Stimulated activated CD8-positive, alpha-beta memory T cell treated with anti-CD3 and anti-CD28 coated beads, Interleukin-12 subunit alpha, Interleukin-12 subunit beta, amount 100 ng/mL, for 24 hours (primary cell): ENCODE measurements around the gene DRAXIN.
A peak's percentile ranks its signal among the peaks of the same experiment; 100 is the strongest.
"Not testable (repeated sequence)": the region's sequence is repeated elsewhere in the genome, so short reads cannot be mapped to it uniquely, and the experiment has no call there.

Source experiments
- DNase-seq: peaks from one replicate; pipeline ENCODE4 v3.0.0-alpha.2; 2020; ENCODE audit errors: extremely low read depth

Gene DRAXIN

GRCh38 chr1:11691302-11691914 is at the start of gene DRAXIN:
Gene DRAXIN, plus strand, starts transcription at chr1:11691710. Its CDS starts 14,549 bp downstream, at chr1:11706259.
- no peak for DNase-seq

- DNase-seq: no peak
Measured at GRCh38 chr1:11641776-11642305, 49.7 kb upstream of the DRAXIN start.

- DNase-seq: not testable (repeated sequence)
Measured at GRCh38 chr1:11642418-11643017, 49.0 kb upstream of the DRAXIN start.

GRCh38 chr1:11643782-11644181 is 47.7 kb upstream of the DRAXIN start:
- no peak for DNase-seq

- DNase-seq: no peak
Measured at GRCh38 chr1:11645270-11645669, 46.2 kb upstream of the DRAXIN start.

GRCh38 chr1:11645670-11646265 is 45.7 kb upstream of the DRAXIN start:
- DNase-seq: peak; percentile 58

- DNase-seq: no peak
Measured at GRCh38 chr1:11646317-11646716, 45.2 kb upstream of the DRAXIN start.

GRCh38 chr1:11647333-11647732 is 44.2 kb upstream of the DRAXIN start:
- DNase-seq: no peak

GRCh38 chr1:11648039-11648438 is 43.5 kb upstream of the DRAXIN start:
- DNase-seq: no peak

GRCh38 chr1:11648732-11649158 is 42.8 kb upstream of the DRAXIN start:
- DNase-seq: no peak

GRCh38 chr1:11649237-11649623 is 42.3 kb upstream of the DRAXIN start:
- DNase-seq: no peak

GRCh38 chr1:11649624-11650330 is 41.7 kb upstream of the DRAXIN start:
- no peak for DNase-seq

GRCh38 chr1:11650331-11650991 is 41.0 kb upstream of the DRAXIN start:
- DNase-seq: peak; percentile 61

- DNase-seq: no peak
Measured at GRCh38 chr1:11651017-11651416, 40.5 kb upstream of the DRAXIN start.

GRCh38 chr1:11652203-11652780 is 39.2 kb upstream of the DRAXIN start:
- no peak for DNase-seq

- no peak for DNase-seq
Measured at GRCh38 chr1:11653101-11653860, 38.2 kb upstream of the DRAXIN start.

- no peak for DNase-seq
Measured at GRCh38 chr1:11653861-11654136, 37.7 kb upstream of the DRAXIN start.

- DNase-seq: no peak
Measured at GRCh38 chr1:11654137-11654938, 37.2 kb upstream of the DRAXIN start, which contains the start of the genes FBXO2 and FBXO44. Gene FBXO2, minus strand, starts transcription at chr1:11654429. Its CDS starts 89 bp downstream, at chr1:11654340. Gene FBXO44, plus strand, starts transcription at chr1:11654877. Its CDS starts 959 bp downstream, at chr1:11655836.

- no peak for DNase-seq
Measured at GRCh38 chr1:11654939-11655808, 36.3 kb upstream of the DRAXIN start.
